ENCODE measurements around the gene MMP28.
"Not testable (repeated sequence)": the region's sequence is repeated elsewhere in the genome, so short reads cannot be mapped to it uniquely, and the experiment has no call there.

MMP28 gene

DNA sequence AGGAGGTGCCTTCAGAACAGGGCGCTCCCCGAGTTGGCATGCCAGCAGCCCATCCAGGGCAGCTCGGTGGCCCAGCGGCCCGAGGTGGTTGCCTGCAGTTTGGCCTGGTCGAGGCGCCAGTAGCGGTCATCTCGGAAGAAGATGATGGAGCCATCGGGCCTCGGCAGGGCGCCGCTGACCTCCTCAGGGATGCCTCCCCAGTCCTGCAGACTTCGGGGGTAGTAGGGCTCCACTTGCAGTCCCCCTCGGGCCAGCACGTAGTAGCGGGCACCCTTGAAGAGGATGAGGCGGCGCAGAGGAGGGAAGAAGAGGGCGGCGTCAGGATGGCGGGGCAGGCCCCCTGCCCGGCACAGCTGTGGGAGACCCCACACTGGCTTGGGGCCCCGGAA, 29.0 kb downstream of the MMP28 start:
- no peak for DNase-seq (ENCODE audit: low read depth)

DNA sequence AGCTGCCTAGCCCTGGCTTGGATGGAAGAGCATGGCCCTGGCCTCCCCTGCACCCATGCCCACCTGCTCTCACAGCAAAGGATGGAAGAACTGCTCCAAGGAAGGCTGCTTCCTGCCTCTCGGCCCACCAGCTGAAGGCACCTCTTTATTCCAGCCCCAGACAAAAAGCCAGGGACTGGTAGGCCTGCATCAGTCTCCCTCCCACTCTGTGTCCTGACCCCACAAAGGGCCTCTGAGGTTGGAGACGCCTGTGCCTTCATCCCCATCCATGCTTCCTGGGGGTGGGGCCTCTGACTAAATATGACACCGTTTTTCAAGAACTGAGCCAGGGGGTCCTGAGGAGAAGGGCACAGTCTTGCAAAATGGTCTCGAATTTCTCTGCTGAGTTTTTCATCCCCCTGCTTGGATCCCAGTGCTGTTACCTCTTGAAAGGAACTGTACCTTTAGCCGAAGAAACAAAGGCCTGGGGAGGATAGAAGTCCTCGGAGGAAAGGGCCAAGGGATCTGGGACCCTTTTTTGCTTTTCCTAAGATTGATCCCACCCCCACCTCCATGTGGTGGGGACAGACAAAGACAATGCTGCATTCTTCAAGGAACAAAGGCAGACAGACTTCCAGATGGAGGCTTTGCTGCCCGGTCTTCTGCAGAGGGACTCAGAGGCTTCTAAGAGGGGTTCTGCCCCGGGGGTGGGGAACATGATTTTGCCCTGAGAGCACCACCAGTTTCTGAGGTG, 29.5 kb downstream of the MMP28 start:
- DNase-seq (ENCODE audit: low read depth) = no peak

DNA sequence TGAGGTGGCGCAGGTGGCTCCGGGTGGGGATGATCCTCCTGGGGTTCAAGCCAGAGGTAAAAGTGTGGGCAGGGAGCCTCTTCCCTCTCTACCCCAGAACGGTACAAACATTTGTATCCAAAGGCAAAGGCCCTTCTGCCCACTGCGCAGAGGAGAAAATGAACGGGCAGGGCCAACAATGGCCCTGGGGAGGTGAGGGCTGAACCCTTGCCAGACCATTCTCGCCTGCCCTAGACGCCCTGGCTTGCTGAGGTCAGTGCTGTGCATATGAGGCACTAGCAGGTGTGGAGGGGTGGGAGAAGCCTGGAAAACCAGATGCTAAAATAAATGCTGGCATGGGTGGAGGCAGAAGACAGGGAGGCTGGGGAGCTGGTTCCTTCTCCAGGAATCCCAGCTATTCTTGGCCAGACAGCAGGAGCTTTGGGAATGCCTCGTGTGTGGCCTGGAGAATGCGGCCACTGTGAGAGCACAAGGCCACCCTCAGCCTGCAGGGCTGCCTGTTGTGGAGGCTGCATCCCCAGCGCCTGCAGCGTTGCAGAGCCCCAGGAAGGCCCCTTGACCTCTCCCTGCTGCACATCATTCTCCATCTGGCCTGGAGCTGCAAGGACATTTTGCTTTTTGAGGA, 30.2 kb downstream of the MMP28 start:
- no peak for DNase-seq (ENCODE audit: low read depth)

DNA sequence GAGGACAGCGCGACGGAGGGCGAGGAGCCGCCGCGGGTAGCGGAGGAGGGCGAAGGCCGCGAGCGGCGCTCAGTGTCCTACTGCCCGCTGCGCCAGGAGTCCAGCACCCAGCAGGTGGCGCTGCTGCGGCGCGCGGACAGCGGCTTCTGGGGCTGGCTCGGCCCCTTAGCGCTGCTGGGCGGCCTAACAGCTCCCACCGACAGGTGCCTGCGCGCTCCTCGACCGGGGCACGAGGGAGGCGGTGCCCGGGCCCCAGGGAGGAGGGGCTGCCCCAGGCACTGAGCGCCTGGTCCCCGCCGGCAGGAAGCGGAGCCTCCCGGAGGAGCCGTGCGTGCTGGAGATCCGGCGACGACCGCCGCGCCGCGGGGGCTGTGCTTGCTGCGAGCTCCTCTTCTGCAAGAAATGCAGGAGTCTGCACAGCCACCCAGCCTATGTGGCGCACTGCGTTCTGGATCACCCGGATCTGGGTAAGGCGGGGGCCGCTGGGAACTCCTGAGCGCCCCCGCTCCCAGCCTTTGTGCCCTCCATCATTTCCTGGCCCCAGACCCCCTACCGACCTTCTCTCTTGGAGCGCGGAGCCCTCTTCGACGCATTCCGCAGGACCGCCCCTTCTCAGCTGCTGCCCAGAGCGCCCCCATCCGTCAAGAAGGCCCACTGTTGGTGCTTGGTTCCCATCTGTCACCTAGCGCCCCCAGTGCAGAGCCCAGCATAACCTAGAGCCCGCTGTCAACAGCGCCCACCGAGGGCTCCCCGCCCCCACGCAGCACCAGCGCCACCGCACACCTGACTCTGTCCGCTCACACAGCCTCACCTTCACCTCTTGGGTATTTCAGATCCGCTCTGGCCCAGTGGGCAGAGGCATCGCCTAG, 31.1 kb downstream of the MMP28 start:
- peak; percentile 78 for DNase-seq (ENCODE audit: low read depth)

DNA sequence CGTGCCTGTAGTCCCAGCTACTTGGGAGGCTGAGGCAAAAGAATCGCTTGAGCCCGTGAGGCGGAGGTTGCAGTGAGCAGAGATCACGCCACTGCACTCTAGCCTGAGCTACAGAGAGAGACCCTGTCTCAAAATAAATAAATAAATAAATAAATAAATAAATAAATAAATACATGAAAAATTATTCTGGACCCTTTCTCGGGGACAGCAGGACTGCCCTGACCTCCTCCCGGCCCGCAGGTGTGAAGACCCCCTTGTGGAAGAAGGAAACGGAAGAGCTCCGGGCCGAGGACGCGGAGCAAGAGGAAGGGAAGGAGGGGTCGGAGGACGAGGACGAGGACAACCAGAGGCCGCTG, 31.7 kb downstream of the MMP28 start:
- no peak for DNase-seq (ENCODE audit: low read depth)

DNA sequence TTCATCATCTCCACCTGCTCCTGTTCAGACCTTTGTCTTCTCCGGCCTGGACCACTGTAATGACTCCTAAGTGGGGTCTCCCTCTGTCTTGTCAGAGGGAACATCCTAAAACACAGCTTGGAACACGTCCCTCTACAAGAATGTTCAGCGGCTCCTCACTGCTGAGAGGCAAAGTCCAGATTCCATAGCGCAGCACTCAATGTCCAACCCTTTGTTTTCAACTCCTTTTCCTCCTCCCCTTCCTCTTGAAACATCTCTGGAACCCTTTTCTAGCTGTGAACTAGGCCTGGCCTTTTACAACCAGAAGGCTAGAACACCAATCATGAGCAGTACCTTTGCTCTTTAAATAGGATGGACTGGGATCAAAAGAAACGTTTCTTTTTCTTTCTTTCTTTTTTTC, 33.8 kb downstream of the MMP28 start:
- no peak for DNase-seq (ENCODE audit: low read depth)

DNA sequence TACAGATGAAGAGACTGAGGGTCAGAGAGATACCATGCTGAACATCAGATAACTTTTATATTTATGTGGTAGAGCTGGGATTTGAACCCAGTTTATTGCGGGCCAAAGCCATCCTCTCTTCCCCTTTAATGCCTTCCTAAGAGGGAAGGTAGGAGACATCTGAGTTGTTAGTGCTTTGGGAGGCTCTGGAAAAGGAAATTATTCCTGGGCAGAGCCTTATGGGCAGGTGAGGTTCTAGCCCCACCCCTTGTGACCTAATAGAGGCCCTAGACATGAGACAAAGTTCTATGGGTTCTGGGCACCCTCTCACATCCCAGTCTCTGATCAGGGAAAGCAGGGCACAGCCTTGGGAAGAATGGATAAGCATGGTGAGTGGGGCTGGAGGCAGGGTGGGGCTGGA, 34.9 kb downstream of the MMP28 start, which contains the start of gene C17orf50:
Gene C17orf50 (plus strand): TSS at position 301 of the 400 bp plus-strand sequence. CDS start 55 bp downstream, at position 356.
- no peak for DNase-seq (ENCODE audit: low read depth)

DNA sequence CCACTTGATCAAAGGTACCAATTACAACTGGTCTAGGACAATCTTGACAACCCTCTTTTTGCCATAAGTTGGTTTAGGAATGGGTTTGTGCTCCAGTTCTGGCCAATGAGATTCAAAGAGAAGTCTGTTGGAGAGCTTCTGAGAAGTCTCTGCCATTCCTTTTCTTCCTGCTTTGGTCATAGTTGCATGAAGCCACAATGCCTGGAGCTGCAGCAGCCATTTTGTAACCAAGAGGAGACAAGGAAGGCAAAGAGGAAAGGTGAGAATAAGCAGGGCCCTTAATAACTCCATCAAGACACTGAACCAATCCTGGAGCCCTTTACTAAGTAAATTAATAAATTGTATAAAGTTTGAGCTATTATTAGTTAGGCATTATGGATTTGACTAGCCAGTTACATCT, 38.2 kb downstream of the MMP28 start:
- no peak for DNase-seq (ENCODE audit: low read depth)

DNA sequence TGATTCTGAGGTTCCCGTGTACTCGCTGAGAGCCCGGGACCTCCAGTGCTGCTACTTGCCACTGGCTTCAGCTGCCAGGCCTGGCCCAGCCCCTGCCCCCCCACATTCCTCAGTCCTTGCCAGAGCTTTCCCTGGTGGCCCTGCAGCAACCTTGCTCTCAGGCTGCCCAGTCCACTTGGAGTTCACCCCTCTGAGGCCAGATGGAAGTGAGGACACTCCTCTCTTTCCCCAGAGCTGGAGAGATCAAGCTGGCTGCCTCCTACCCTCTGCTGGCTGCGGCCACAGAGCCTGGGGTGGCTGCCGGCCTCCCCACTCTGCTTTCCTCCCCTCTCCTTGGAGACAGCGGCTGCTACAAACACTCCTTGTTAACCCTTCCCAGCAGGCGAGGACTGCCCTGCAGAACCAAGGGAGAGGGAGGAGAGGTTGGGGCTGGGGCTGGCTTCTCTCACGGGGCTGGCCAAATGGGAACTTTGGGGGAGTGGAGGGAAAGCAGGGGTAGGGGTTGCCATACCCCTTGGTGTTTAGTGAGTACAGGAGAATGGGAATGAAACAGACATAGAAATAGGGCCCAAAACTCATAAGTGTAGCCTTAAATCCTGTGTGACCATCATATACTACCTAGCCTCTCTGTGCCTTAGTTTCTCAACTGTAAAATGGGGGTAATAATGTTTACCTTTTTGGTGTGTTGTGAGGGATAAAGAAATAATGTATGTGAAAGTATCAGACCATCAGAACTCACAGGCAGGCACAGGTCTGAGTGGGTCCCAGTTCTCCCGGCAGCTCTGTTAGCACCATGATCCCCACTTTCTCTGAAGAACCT, 42.3 kb downstream of the MMP28 start, which contains the start of gene GAS2L2:
Gene GAS2L2 (minus strand): TSS at position 295 of the 820 bp plus-strand sequence. CDS start 389 bp downstream, outside the sequence.
- no peak for DNase-seq (ENCODE audit: low read depth)

DNA sequence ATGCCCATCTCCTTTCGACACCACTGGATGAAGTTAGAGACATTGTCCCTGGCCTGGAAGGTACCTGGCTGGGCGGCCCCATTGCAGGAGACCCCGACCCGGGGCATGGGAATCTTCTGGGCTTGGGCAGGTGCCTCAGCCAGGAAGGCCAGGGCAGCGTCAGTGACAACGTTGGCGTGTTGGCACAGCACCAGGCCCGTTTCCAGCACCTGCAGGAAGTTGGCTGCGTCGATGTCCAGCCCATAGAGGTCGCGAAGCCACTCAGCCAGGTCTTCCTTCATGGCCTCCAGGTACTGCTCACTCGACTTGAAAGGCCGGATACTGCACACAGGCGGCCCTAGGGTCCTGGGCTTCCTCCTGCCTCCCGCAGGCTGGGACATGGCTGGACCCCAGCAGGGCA, 43.0 kb downstream of the MMP28 start:
- no peak for DNase-seq (ENCODE audit: low read depth)

DNA sequence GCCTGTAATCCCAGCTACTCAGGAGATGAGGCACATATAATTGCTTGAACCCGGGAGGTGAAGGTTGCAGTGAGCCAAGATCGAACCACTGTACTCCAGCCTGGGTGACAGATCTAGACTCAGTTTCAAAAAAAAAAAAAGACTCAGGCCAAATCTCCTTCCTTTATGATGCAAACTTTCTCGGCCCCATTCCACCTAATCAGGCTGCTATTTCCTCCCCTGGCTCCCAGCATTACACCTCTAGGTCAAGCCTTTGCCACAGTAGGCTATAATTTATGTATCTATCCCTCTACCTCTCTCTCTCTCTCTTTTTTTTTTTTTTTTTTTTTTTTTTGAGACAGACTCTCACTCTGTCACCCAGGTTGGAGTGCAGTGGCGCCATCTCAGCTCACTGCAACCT, 43.9 kb downstream of the MMP28 start:
- not testable (repeated sequence) for DNase-seq (ENCODE audit: low read depth)

DNA sequence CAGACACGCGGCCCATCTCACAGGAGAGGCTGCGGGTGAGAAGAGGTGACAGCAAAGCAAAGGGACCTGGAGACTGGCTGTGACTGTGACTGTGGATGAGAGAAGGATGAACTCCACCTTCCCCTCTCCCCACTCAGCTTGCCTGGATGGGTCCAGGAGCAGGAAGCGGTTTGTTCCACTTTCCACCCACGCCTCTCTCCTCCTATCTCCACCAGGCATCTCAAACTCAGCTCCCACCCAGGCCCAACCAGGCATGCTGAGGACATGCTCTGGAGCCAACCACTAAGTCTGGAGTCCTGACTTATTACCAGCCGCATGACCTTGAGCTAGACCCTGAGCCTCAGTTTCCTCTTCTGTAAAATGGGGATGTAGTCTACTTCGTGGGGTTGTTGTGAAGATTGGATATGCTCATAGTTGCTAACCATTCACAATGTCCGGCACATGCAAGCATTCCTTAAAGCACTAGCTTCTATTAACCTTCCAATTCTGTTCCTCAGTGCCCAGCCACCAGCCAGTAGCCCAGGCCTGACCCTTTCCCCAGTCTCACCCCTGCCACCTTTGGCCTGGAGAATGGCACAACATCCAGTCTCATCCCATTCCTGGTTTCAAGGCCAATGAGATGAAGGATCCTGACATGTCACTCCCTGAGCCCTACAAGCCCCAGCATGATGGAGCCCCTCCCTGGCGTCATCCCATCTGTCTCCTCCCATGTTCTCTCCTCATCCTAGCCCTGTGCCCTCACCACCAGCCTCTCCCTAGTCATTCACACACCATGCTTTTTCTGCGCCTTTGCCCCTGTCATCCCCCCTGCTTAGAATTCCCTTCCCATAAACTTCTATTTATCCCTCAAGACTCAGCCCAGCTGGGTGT, 44.7 kb downstream of the MMP28 start:
- DNase-seq (ENCODE audit: low read depth) = no peak

DNA sequence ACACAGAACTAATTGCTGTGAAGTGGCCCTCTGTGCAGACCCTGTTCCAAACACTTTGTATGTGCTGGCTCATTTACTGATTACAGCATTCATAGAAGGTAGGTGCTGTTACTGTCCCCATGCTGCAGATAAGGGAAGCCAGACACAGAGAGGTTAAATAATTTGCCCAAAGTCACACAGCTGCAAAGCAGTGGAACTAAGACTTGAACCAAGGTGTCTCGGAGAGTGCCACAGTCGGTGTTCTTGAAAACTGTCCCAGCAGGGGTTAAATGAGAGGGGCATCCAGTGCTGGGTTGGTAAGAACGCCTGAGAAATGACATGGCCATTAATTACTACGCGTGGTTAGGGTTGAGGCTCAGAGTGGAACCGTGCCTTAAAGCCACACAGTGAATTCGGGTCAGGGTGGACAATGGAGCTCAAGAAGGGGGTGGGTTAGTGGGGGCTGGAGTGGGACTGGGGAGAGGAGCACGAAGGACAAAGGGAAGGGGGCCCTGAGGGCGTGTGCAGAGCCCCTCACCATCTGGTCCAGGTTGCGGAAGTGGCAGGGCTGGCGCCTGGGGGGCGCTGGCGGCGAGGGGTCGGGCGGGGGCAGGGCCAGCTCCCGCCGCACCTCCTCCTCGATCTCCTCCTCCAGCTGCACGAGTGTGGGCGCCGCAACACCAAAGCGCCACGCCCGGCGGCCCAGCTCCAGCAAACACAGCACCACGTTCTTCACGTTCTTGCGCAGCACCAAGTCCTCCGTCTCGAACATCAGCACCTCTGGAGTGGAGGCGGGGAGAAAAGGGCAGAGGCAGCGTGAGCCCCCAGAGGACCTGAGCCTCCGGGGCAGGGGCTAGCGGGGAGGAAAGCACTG, 45.7 kb downstream of the MMP28 start:
- DNase-seq (ENCODE audit: low read depth) = no peak

DNA sequence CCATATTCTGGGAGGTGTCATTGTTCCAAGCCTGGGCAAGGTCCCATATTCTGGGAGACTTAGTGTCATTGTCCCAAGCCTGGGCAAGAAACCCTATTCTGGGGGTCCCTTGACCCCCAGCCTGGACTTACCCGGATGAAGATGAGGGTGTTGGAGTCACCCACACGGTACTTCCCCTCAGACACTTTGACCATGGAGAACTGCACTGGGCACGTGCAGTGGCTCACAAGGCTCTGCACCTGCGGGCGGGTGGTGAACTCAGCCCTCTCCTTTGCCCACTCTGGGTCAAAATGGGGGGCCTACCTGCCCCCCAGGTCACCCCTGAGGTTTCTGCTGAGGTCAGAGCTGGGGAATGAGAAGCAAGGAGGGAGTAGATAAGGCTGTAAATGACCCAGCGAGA, 46.5 kb downstream of the MMP28 start:
- no peak for DNase-seq (ENCODE audit: low read depth)

DNA sequence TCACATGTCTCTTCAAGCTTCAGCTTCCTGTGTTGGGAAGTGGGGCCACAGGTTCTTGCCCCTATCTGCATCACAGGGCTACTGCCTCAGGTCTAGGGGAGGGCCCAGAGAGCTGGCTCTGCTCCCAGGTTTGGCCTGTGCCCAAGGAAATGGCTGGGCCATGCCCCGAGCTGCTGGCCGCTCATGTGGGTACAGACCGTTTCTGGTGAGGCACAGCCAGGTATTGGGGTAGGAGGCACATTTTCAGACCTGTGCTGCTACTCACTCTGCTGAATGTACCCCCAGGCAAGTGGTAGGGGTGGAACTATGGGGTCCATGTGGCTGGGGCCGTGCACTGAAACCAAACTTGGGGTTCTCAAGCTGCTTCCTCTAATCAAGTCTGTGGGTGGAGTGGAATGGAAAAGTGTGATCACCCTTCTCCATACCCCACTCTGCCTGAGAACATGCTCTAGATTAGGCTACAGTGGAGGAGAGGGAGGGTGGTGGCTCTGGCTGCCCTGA, 47.0 kb downstream of the MMP28 start:
- DNase-seq (ENCODE audit: low read depth) = no peak

DNA sequence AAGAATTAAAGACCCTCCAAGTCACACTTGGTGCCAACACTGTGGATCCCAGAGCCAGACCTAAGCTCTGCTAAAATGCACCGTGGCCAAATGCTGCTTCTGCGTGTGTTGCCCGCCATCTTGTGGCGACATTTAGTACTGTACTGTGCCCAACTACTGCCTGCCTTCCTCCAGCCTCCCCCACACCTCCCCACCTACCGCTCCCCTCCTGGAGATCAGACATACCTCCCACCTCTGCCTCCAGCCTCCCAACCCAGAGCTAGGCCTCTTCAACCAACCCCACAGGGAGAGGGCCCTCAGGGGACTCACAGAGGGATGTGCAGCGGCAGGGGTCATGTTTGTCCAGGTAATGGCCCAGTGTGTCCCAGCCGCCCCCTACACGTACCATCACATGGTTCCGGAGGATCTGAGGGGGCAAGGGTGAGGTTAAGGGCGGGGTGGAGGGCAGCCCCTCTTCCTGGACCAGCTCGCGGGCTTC, 47.9 kb downstream of the MMP28 start:
- peak; percentile 56 for DNase-seq (ENCODE audit: low read depth)

DNA sequence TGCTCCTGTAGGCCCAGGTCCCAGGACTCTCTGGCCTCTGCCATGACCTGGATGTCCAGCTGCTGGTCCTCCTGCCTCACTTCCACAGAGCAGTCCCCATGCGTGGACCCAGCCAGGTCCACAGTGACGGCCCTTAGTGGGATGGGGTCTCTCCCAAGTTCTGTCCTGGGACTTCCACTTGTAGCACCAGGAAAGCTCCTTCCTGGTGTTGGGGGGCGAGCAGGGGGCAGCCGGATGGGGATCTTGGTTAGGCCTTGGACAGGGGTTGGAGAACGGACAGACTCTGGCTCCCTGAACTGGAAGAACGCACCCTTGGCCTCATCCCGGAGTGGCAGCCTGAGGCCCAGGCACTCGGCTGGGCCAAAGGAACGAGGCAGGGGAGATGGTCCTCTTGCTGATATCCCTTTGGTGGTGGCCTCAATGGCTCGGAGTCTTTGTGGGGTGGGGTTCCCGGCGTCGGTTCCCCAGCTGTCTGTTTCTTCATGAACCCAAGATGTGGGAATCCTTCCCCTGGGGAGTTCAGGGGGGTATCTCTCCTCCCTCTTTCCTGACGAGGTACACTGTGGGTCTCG, 49.6 kb downstream of the MMP28 start:
- no peak for DNase-seq (ENCODE audit: low read depth)

DNA sequence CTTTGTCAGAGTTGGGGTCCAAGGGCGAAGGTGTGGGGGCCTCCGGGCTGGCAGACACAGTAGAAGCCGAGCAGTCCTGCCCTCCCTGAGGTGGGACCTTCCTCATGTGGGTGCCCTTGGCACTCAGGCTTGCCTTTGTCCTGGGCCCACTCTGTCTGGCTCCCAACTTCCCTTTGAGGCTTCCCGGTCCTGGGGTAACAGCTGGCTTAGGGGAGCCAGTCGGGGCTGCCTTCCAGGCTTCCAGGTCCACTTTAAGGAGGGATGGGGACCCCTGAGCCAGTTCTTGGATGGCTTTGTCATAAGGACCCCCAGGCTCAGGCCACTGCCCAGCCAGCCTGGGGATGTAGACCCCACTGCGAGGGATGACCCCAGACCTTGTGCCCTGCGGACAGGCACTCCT, 50.2 kb downstream of the MMP28 start:
- DNase-seq (ENCODE audit: low read depth) = no peak

DNA sequence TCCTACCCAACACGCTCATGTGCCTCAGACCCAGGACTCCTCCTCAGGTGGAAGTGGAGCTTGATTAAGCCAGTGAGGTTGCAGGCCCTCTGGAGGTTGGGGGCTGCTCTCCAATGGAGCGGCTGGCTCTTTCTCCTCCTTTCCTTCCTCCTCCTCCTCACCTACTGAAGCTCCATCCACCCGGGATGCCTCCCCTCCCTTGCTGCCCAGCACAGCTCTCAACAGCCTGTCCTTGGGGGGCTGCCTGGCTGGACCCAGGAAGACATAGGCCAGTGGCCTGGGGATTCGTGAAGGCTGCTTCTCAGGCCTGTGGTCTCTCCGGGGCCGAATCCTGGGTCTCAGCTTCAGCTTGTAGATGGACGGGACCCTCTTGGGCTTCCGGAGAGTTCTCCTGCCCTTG, 50.6 kb downstream of the MMP28 start:
- no peak for DNase-seq (ENCODE audit: low read depth)

Measured in activated T-helper 1 cell treated with Interleukin-2 at 50 U/mL for 16 hours (primary cell).